Ascending aorta (tissue), 2 donors: ENCODE data around the gene CIT. TPM values are rescaled to one million over a fixed set of nuclear protein-coding genes. Genes with fewer than 3 reads are reported as not detected.

Source experiments
- DNase-seq, 2 donors: peaks; one replicate each; pipeline ENCODE4 v3.0.0-alpha.2; 2019; ENCODE audit warnings: low spot score in 2 of 2
- H3K27ac ChIP-seq, 2 donors: fragments of 200-600 bp; sonication (generic); one replicate each; pipeline ENCODE4 v1.5.1; 2016 to 2017; ENCODE audit warnings: mild to moderate bottlenecking in 1 of 2
- H3K27me3 ChIP-seq: fragments of 200-600 bp; sonication (generic); one replicate; pipeline ENCODE4 v1.5.1; 2017
- H3K36me3 ChIP-seq, 2 donors: fragments of 200-600 bp; sonication (generic); one replicate each; pipeline ENCODE4 v1.5.1; 2016
- H3K4me1 ChIP-seq, 2 donors: fragments of 200-600 bp; sonication (generic); one replicate each; pipeline ENCODE4 v1.5.1; 2016 to 2017; ENCODE audit warnings: mild to moderate bottlenecking in 1 of 2
- H3K4me3 ChIP-seq, 2 donors: fragments of 200-600 bp; sonication (generic); one replicate each; pipeline ENCODE4 v1.5.1; 2016 to 2017; ENCODE audit warnings: mild to moderate bottlenecking in 1 of 2
- H3K9me3 ChIP-seq, 2 donors: fragments of 200-600 bp; sonication (generic); one replicate each; pipeline ENCODE4 v1.5.1; 2016
- CTCF ChIP-seq, 3 experiments: fragments of 200-600 bp in 2 of 3; fragments of 450-650 bp in 1 of 3; sonication (generic) in 2 of 3; IDR thresholded peaks; one replicate each; pipeline ENCODE4 v1.5.1; 2016 to 2019; ENCODE audit warnings: antibody characterized with exemption in 3 of 3, mild to moderate bottlenecking in 1 of 3, moderate library complexity in 1 of 3
- intact Hi-C: fragments of 100-400 bp; cut with DNase I; formaldehyde crosslinking; loops from one replicate; pipeline ENCODE4 v1.15.1; 2023
- total RNA-seq: library from RNA; depleted of rRNA; stranded (reverse); fragments of >200 nt; gene quantifications from one replicate; pipeline ENCODE4 v1.1.0, GENCODE V29; 2016

CIT gene
- total RNA-seq, 1 donor from 2014 or later: 1.2 TPM

- TF ChIP-seq CTCF (IDR thresholded peaks at IDR 0.05): no peak
Measured at GRCh38 chr12:119645535-119646059, 231.5 kb downstream of the CIT start.

DNA sequence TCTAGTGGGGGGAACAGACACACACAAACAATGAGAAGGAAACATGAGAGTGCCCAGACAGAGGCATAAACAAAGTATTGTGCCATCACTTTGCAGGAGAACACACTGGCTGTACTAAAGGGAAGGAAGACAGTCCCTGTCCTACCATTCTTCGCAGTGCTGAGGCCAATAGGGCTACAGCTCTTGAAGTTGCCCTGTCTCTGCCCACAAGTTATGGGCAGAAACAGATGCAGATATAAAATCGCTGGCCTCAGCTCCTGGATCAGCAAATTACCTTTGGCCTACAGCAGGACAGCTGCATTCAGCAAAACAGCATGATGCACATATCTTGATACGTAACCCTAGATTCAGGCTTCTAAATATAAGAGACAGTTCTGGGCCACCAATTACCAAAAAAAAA, 232.2 kb downstream of the CIT start:
- Histone ChIP-seq H3K27ac (no peak overlapping the region), H3K4me1 (no peaks in the 10 kb centered on the region), H3K27me3 (no peaks in the 10 kb centered on the region), H3K36me3 (no peaks in the 10 kb centered on the region), H3K4me3 (no peak overlapping the region), H3K9me3 (no peaks in the 10 kb centered on the region)
- intact Hi-C loops: no loop called here
- DNase-seq: no peak
- no peak for TF ChIP-seq CTCF (IDR thresholded peaks at IDR 0.05)

More at GRCh38 chr12:119645535-119646059, 231.5 kb downstream of the CIT start:
- Histone ChIP-seq H3K27me3 (no peaks in the 10 kb centered on the region), H3K36me3 (no peaks in the 10 kb centered on the region), H3K27ac (no peak overlapping the region), H3K4me3 (no peak overlapping the region), H3K4me1 (no peaks in the 10 kb centered on the region), H3K9me3 (no peaks in the 10 kb centered on the region)
- DNase-seq: no peak
- intact Hi-C loops: no loop called here

DNA sequence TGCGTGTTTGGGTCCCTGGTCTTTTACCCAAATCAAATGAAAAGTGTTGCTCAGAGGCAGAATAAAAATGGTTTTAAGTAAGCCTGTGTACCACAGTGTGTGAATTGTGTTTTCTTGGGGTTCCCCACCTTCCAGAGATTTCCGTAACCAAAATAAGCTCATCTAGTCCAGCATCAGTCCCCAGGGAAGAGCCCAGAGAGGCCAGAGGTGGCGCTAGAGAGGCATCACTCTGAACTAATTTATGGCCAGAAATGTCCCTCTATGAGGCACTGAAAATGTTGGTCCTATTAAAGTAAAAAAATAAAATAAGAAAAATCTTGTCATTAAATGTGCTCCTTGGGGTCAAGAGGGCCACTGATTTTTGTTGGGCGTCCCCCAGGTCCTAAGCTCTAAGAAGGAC, 234.1 kb downstream of the CIT start:
- intact Hi-C loops: no loop called here
- TF ChIP-seq CTCF (IDR thresholded peaks at IDR 0.05): no peak
- no peaks in the 10 kb centered on the region for H3K9me3 ChIP-seq

More for the DNA sequence above, 234.1 kb downstream of the CIT start:
- Histone ChIP-seq H3K36me3 (no peaks in the 10 kb centered on the region), H3K4me1 (no peaks in the 10 kb centered on the region), H3K4me3 (no peak overlapping the region), H3K27ac (no peak overlapping the region), H3K27me3 (no peaks in the 10 kb centered on the region)
- DNase-seq: no peak

Other genes with a start within 250 kb of the CIT start
- gene PRKAB1, start 209.2 kb downstream of the CIT start, total RNA-seq: 41.2 TPM
- not detected for gene BICDL1, start 111.9 kb upstream of the CIT start, total RNA-seq
- 39.2 TPM for gene RAB35, start 239.4 kb upstream of the CIT start, total RNA-seq